SK-N-SH (cell line): Measurements from ENCODE around the gene NDUFB2.

Experiments
- EP300 ChIP-seq, 2 experiments: IDR thresholded peaks; 2 replicates each; pipeline versions ENCODE4 v1.4.0 to v1.6.1; 2012; ENCODE audit warnings: borderline replicate concordance in 1 of 2, low read depth in 1 of 2, low read length in 1 of 2
- NRF1 ChIP-seq: IDR thresholded peaks from 2 replicates; pipeline ENCODE4 v1.6.1; 2012; ENCODE audit warnings: low read depth, mild to moderate bottlenecking, low read length
- POLR2AphosphoS5 ChIP-seq: IDR thresholded peaks from 2 replicates; pipeline ENCODE4 v1.6.1; 2012; ENCODE audit warnings: low read depth, low read length
- SIN3A ChIP-seq: IDR thresholded peaks from 2 replicates; pipeline ENCODE4 v1.6.1; 2012; ENCODE audit warnings: low read depth, mild to moderate bottlenecking, low read length, moderate library complexity, borderline replicate concordance
- TAF1 ChIP-seq: IDR thresholded peaks from 2 replicates; pipeline ENCODE4 v1.6.1; 2012; ENCODE audit warnings: low read depth, mild to moderate bottlenecking, low read length, moderate library complexity, borderline replicate concordance
- TF ChIP-seq, protein P1 (sequence below): fragments of 200-600 bp; sonication (generic); IDR thresholded peaks from 2 replicates; pipeline ENCODE4 v1.6.1; 2017; ENCODE audit warnings: antibody characterized with exemption, mild to moderate bottlenecking, moderate library complexity

DNA sequence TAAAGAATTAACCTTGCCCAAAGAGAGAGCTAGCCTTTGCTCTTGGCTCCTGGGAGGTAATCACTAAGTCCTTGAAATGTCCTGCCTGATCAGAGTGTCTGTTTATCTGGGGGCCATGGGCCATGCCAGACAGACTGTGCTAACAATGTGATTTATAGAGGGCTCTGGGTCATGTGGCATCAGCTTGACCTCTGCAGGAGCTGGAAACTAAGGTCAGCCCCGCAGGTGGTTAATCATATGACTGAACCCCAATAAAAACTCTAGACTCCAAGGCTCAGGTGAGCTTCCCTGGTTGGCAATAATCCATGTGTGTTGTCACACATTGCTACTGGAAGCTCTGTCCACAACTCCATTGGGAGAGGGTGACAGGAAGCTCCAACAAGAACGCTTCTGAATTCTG, 47.5 kb downstream of the NDUFB2 start:
- TF ChIP-seq, protein P1, sequence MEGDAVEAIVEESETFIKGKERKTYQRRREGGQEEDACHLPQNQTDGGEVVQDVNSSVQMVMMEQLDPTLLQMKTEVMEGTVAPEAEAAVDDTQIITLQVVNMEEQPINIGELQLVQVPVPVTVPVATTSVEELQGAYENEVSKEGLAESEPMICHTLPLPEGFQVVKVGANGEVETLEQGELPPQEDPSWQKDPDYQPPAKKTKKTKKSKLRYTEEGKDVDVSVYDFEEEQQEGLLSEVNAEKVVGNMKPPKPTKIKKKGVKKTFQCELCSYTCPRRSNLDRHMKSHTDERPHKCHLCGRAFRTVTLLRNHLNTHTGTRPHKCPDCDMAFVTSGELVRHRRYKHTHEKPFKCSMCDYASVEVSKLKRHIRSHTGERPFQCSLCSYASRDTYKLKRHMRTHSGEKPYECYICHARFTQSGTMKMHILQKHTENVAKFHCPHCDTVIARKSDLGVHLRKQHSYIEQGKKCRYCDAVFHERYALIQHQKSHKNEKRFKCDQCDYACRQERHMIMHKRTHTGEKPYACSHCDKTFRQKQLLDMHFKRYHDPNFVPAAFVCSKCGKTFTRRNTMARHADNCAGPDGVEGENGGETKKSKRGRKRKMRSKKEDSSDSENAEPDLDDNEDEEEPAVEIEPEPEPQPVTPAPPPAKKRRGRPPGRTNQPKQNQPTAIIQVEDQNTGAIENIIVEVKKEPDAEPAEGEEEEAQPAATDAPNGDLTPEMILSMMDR, result no peak
- TF ChIP-seq TAF1 (no peak), POLR2AphosphoS5 (no peak), EP300 (IDR thresholded peaks at IDR 0.05; ENCODE audit: borderline replicate concordance in 1 of 2, low read depth in 1 of 2, low read length in 1 of 2) (no peak), SIN3A (no peak), NRF1 (no peak)
